Suprapubic skin (tissue), 3 donors: ENCODE results near the gene SPIRE2.

ENCODE experiments used
- CTCF ChIP-seq, 2 donors: fragments of 200-600 bp in 1 of 2; fragments of 450-650 bp in 1 of 2; sonication (generic) in 1 of 2; IDR thresholded peaks; one replicate each; pipeline ENCODE4 v1.5.1; 2016 to 2019; ENCODE audit warnings: antibody characterized with exemption in 2 of 2, mild to moderate bottlenecking in 1 of 2, moderate library complexity in 1 of 2
- POLR2A ChIP-seq, 2 donors: fragments of 450-650 bp; IDR thresholded peaks; one replicate each; pipeline ENCODE4 v1.6.1; 2017; ENCODE audit warnings: antibody characterized with exemption in 2 of 2, mild to moderate bottlenecking in 2 of 2, moderate library complexity in 2 of 2

- TF ChIP-seq POLR2A (IDR thresholded peaks at IDR 0.05) (no peak), CTCF (IDR thresholded peaks at IDR 0.05) (no peak)
Measured at GRCh38 chr16:89848974-89849373, 20.7 kb downstream of the SPIRE2 start.
